Activated CD8-positive, alpha-beta memory T cell treated with anti-CD3 and anti-CD28 coated beads for 36 hours (primary cell): Measurements from ENCODE around the gene C3AR1. TPM values are rescaled to one million over a fixed set of nuclear protein-coding genes. Genes with fewer than 3 reads are reported as not detected.

Experiments used
- CTCF ChIA-PET: fragments of 350-600 bp; sonication (Branson Sonifier 250); formaldehyde crosslinking; loops from one replicate; lab custom pipeline; 2021; ENCODE audit warnings: antibody characterized with exemption; lab: Charles Lee
- POLR2A ChIA-PET: fragments of 350-600 bp; sonication (Branson Sonifier 250); formaldehyde crosslinking; loops from one replicate; lab custom pipeline; 2021; ENCODE audit warnings: antibody characterized with exemption; lab: Charles Lee
- total RNA-seq, 2 experiments: library from RNA; stranded (reverse); gene quantifications; one replicate each; pipeline ENCODE4 v1.2.3, GENCODE V29; 2021

Gene C3AR1
- total RNA-seq, 2 experiments from 2014 or later, result 0.80 to 1.1 TPM

- POLR2A ChIA-PET, result no interaction called here
- CTCF ChIA-PET, result no interaction called here
These were observed 9.8 kb upstream of the C3AR1 start for GRCh38 chr12:8075935-8076334.

- POLR2A ChIA-PET, result interaction anchor here (0.6 kb wide), 1 partner anchor 135 kb away, joined by 5 read pairs; no protein-coding TSS in a partner anchor
- CTCF ChIA-PET, result interaction anchor here (1.1 kb wide), 1 partner anchor 26 kb away, joined by 3 read pairs; no protein-coding TSS in a partner anchor
These were observed 5.7 kb upstream of the C3AR1 start for GRCh38 chr12:8071820-8072219.

GRCh38 chr12:8069582-8069981 lies 3.4 kb upstream of the C3AR1 start:
- CTCF ChIA-PET, result interaction anchor here (0.6 to 1.4 kb wide), 3 partner anchors 9 to 42 kb away, joined by 3 to 5 read pairs (median 4); no protein-coding TSS in a partner anchor
- POLR2A ChIA-PET, result interaction anchor here (0.6 kb wide), 1 partner anchor 78 kb away, joined by 3 read pairs; no protein-coding TSS in a partner anchor

GRCh38 chr12:8064131-8064530 lies 2.0 kb downstream of the C3AR1 start:
- POLR2A ChIA-PET, result interaction anchor here (0.6 kb wide), 1 partner anchor 1593 kb away, joined by 6 read pairs; no protein-coding TSS in a partner anchor
- CTCF ChIA-PET, result interaction anchor here (0.6 kb wide), 1 partner anchor 128 kb away, joined by 3 read pairs; no protein-coding TSS in a partner anchor

- CTCF ChIA-PET, result interaction anchor here (1.1 kb wide), 1 partner anchor 20 kb away, joined by 4 read pairs; no protein-coding TSS in a partner anchor
These were observed 7.7 kb downstream of the C3AR1 start for GRCh38 chr12:8058506-8058905.

GRCh38 chr12:8057839-8058238 lies 8.3 kb downstream of the C3AR1 start:
- CTCF ChIA-PET, result interaction anchor here (1.1 kb wide), 1 partner anchor 21 kb away, joined by 4 read pairs; no protein-coding TSS in a partner anchor
- POLR2A ChIA-PET, result no interaction called here

More at GRCh38 chr12:8058506-8058905, 7.7 kb downstream of the C3AR1 start:
- POLR2A ChIA-PET, result no interaction called here

- ChIA-PET CTCF (no interaction called here), POLR2A (no interaction called here)
These were observed 8.9 kb downstream of the C3AR1 start for GRCh38 chr12:8057306-8057705.

GRCh38 chr12:8054816-8055215 lies 11.3 kb downstream of the C3AR1 start:
- ChIA-PET CTCF (interaction anchor here (1.3 kb wide), 2 partner anchors 9 to 11 kb away, joined by 3 to 4 read pairs; partner anchors contain the start of gene C3AR1), POLR2A (no interaction called here)

- POLR2A ChIA-PET, result interaction anchor here (0.6 kb wide), 1 partner anchor 422 kb away, joined by 3 read pairs; no protein-coding TSS in a partner anchor
- CTCF ChIA-PET, result no interaction called here
These were observed 13.5 kb downstream of the C3AR1 start for GRCh38 chr12:8052679-8053078.

GRCh38 chr12:8050600-8051250 lies 15.4 kb downstream of the C3AR1 start:
- POLR2A ChIA-PET, result no interaction called here
- CTCF ChIA-PET, result interaction anchor here (0.7 kb wide), 1 partner anchor 9 kb away, joined by 3 read pairs; no protein-coding TSS in a partner anchor

- POLR2A ChIA-PET, result no interaction called here
These were observed 17.3 kb downstream of the C3AR1 start for GRCh38 chr12:8048906-8049305.

GRCh38 chr12:8047842-8048241 lies 18.3 kb downstream of the C3AR1 start:
- CTCF ChIA-PET, result interaction anchor here (6.1 kb wide), 1 partner anchor 31 kb away, joined by 40 read pairs; no protein-coding TSS in a partner anchor
- POLR2A ChIA-PET, result no interaction called here

More at GRCh38 chr12:8048906-8049305, 17.3 kb downstream of the C3AR1 start:
- CTCF ChIA-PET, result interaction anchor here (6.1 kb wide), 1 partner anchor 30 kb away, joined by 40 read pairs; no protein-coding TSS in a partner anchor

- CTCF ChIA-PET, result interaction anchor here (0.6 to 6.1 kb wide), 10 partner anchors 8 to 180 kb away, joined by 3 to 40 read pairs (median 4); no protein-coding TSS in a partner anchor
- POLR2A ChIA-PET, result interaction anchor here (0.6 kb wide), 1 partner anchor 27 kb away, joined by 3 read pairs; no protein-coding TSS in a partner anchor
These were observed 19.9 kb downstream of the C3AR1 start for GRCh38 chr12:8045952-8046944.

- POLR2A ChIA-PET, result interaction anchor here (0.6 to 0.7 kb wide), 2 partner anchors 38 to 74 kb away, joined by 3 read pairs; no protein-coding TSS in a partner anchor
- CTCF ChIA-PET, result interaction anchor here (0.6 to 1.6 kb wide), 2 partner anchors 38 to 82 kb away, joined by 3 to 6 read pairs; no protein-coding TSS in a partner anchor
These were observed 25.4 kb downstream of the C3AR1 start for GRCh38 chr12:8040791-8041190.

GRCh38 chr12:8038659-8039114 lies 27.5 kb downstream of the C3AR1 start:
- CTCF ChIA-PET, result interaction anchor here (1.0 to 2.3 kb wide), 3 partner anchors 39 to 123 kb away, joined by 3 to 9 read pairs (median 4); no protein-coding TSS in a partner anchor
- POLR2A ChIA-PET, result no interaction called here

- ChIA-PET POLR2A (no interaction called here), CTCF (interaction anchor here (1.3 to 2.3 kb wide), 3 partner anchors 8 to 122 kb away, joined by 3 to 9 read pairs (median 4); no protein-coding TSS in a partner anchor)
These were observed 28.2 kb downstream of the C3AR1 start for GRCh38 chr12:8037947-8038346.

- ChIA-PET CTCF (interaction anchor here (1.3 to 2.3 kb wide), 3 partner anchors 9 to 121 kb away, joined by 3 to 9 read pairs (median 4); no protein-coding TSS in a partner anchor), POLR2A (interaction anchor here (0.9 kb wide), 1 partner anchor 46 kb away, joined by 4 read pairs; no protein-coding TSS in a partner anchor)
These were observed 29.0 kb downstream of the C3AR1 start for GRCh38 chr12:8037046-8037663.

- ChIA-PET POLR2A (interaction anchor here (0.9 to 1.1 kb wide), 2 partner anchors 9 to 45 kb away, joined by 4 read pairs; no protein-coding TSS in a partner anchor), CTCF (no interaction called here)
These were observed 29.8 kb downstream of the C3AR1 start for GRCh38 chr12:8036346-8036745.
